ENCODE data around the gene RFXAP. TPM values are rescaled to one million over a fixed set of nuclear protein-coding genes. Genes with fewer than 3 reads are reported as not detected.

Gene RFXAP
- total and polyA plus RNA-seq, 9 of the 15 experiments (the other 6 are each of a cell fraction or from before 2014, with no cell fraction given): 2.1 to 9.7 (median 2.9) TPM

GRCh38 chr13:36770741-36771140, 48.3 kb upstream of the RFXAP start:
- no TSS peak for BruUV-seq (replicated peaks)
- ATAC-seq (no peak), DNase-seq (ENCODE audit: extremely low read depth in 1 of 4, low spot score in 3 of 4) (no peak), FAIRE-seq (no peak)
- Histone ChIP-seq H3K9ac (ENCODE audit: insufficient read depth in 1 of 2, low read depth in 2 of 2, low read length in 2 of 2) (no peak overlapping the region), H3K36me3 (ENCODE audit: control insufficient read depth, insufficient read depth, low read length) (no peaks in the 10 kb centered on the region), H3K4me3 (no peak overlapping the region), H2AFZ (ENCODE audit: low read depth, low read length) (no peak overlapping the region), H3K27me3 (ENCODE audit: control insufficient read depth in 2 of 2, insufficient read depth in 2 of 2, low read length in 2 of 2) (no peaks in the 10 kb centered on the region), H4K20me1 (replicated peaks; ENCODE audit: control insufficient read depth, insufficient read depth, low read length) (no peaks in the 10 kb centered on the region), H3K4me1 (replicated peaks in 1 of 2; ENCODE audit: control insufficient read depth in 2 of 2, insufficient read depth in 2 of 2, low read length in 2 of 2) (no peaks in the 10 kb centered on the region), H3K27ac (ENCODE audit: extremely low read depth, low read depth, low read length) (no peak overlapping the region), H3K9me3 (replicated peaks; ENCODE audit: control insufficient read depth, insufficient read depth, low read depth, low read length) (no peaks in the 10 kb centered on the region), H3K9me1 (ENCODE audit: control insufficient read depth, insufficient read depth, low read length) (no peaks in the 10 kb centered on the region), H3K4me2 (ENCODE audit: insufficient read depth, low read length) (no peak overlapping the region), H3K79me2 (ENCODE audit: control insufficient read depth, insufficient read depth, low read length) (no peaks in the 10 kb centered on the region)
- 8% methylated on average over 2 of the region's 2 CpGs for WGBS (ENCODE audit: insufficient coverage, low coverage, missing lambda C conversion rate)
- in situ Hi-C loops (cut with MboI) (no loop called here), intact Hi-C loops (cut with micrococcal nuclease) (no loop called here)
- ChIA-PET CTCF (ENCODE audit: low intra/inter-chr PET ratio) (no interaction called here), POLR2A (no interaction called here)
- TF ChIP-seq POLR2B (IDR thresholded peaks at IDR 0.05; ENCODE audit: low read depth, partially characterized antibody): no peak
- TF ChIP-seq PKNOX1 (IDR thresholded peaks at IDR 0.05): no peak
- no peak for TF ChIP-seq ZNF75A (CRISPR knock-in tag; IDR thresholded peaks at IDR 0.05)
- TF ChIP-seq, protein P1, sequence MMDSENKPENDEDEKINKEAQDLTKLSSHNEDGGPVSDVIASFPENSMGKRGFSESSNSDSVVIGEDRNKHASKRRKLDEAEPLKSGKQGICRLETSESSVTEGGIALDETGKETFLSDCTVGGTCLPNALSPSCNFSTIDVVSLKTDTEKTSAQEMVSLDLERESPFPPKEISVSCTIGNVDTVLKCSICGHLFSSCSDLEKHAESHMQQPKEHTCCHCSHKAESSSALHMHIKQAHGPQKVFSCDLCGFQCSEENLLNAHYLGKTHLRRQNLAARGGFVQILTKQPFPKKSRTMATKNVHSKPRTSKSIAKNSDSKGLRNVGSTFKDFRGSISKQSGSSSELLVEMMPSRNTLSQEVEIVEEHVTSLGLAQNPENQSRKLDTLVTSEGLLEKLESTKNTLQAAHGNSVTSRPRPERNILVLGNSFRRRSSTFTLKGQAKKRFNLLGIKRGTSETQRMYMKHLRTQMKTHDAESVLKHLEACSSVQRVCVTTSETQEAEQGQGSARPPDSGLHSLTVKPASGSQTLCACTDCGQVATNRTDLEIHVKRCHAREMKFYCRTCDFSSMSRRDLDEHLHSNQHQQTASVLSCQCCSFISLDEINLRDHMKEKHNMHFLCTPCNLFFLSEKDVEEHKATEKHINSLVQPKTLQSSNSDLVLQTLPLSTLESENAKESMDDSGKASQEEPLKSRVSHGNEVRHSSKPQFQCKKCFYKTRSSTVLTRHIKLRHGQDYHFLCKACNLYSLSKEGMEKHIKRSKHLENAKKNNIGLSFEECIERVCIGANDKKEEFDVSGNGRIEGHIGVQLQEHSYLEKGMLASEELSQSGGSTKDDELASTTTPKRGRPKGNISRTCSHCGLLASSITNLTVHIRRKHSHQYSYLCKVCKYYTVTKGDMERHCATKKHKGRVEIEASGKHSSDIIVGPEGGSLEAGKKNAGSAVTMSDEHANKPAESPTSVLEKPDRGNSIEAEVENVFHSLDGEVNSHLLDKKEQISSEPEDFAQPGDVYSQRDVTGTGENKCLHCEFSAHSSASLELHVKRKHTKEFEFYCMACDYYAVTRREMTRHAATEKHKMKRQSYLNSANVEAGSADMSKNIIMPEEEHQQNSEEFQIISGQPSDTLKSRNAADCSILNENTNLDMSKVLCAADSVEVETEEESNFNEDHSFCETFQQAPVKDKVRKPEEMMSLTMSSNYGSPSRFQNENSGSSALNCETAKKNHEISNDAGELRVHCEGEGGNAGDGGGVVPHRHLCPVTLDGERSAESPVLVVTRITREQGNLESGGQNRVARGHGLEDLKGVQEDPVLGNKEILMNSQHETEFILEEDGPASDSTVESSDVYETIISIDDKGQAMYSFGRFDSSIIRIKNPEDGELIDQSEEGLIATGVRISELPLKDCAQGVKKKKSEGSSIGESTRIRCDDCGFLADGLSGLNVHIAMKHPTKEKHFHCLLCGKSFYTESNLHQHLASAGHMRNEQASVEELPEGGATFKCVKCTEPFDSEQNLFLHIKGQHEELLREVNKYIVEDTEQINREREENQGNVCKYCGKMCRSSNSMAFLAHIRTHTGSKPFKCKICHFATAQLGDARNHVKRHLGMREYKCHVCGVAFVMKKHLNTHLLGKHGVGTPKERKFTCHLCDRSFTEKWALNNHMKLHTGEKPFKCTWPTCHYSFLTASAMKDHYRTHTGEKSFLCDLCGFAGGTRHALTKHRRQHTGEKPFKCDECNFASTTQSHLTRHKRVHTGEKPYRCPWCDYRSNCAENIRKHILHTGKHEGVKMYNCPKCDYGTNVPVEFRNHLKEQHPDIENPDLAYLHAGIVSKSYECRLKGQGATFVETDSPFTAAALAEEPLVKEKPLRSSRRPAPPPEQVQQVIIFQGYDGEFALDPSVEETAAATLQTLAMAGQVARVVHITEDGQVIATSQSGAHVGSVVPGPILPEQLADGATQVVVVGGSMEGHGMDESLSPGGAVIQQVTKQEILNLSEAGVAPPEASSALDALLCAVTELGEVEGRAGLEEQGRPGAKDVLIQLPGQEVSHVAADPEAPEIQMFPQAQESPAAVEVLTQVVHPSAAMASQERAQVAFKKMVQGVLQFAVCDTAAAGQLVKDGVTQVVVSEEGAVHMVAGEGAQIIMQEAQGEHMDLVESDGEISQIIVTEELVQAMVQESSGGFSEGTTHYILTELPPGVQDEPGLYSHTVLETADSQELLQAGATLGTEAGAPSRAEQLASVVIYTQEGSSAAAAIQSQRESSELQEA (IDR thresholded peaks at IDR 0.05; ENCODE audit: low read depth): no peak
